Activated naive CD8-positive, alpha-beta T cell treated with anti-CD3 and anti-CD28 coated beads, Interleukin-2, amount 10 ng/mL, durations not matched to agents 7 days and 5 days (primary cell): Measurements from ENCODE around the gene NUP98. TPM values are rescaled to one million over a fixed set of nuclear protein-coding genes. Genes with fewer than 3 reads are reported as not detected.

ENCODE experiments used
- ATAC-seq: fragments of 150-1000 bp; cut with Tn5 transposase; one replicate; pipeline ENCODE4 v1.10.0; 2021; ENCODE audit warnings: low read depth, moderate library complexity
- POLR2A ChIA-PET: fragments of 350-600 bp; sonication (Branson Sonifier 250); formaldehyde crosslinking; loops from one replicate; lab custom pipeline; 2021; ENCODE audit warnings: antibody characterized with exemption; lab: Charles Lee
- DNase-seq: peaks from one replicate; pipeline ENCODE4 v3.0.0; 2021
- H3K27ac Mint-ChIP-seq: one replicate; pipeline ENCODE4 v1.8.0; 2022; ENCODE audit warnings: mild to moderate bottlenecking, mixed read lengths
- H3K27me3 Mint-ChIP-seq: one replicate; pipeline ENCODE4 v1.8.0; 2022; ENCODE audit warnings: mild to moderate bottlenecking, moderate library complexity, mixed read lengths
- H3K36me3 Mint-ChIP-seq: one replicate; pipeline ENCODE4 v1.8.0; 2021; ENCODE audit warnings: mild to moderate bottlenecking, mixed read lengths
- H3K4me1 Mint-ChIP-seq: one replicate; pipeline ENCODE4 v1.8.0; 2021; ENCODE audit warnings: mixed read lengths
- H3K4me3 Mint-ChIP-seq: one replicate; pipeline ENCODE4 v1.8.0; 2022; ENCODE audit warnings: mild to moderate bottlenecking, moderate library complexity, mixed read lengths
- H3K9me3 Mint-ChIP-seq: one replicate; pipeline ENCODE4 v1.8.0; 2021; ENCODE audit warnings: mixed read lengths
- total RNA-seq, 2 experiments: library from RNA; stranded (reverse); gene quantifications; one replicate each; pipeline ENCODE4 v1.2.3, GENCODE V29; 2021

The NUP98 gene
- total RNA-seq, 2 experiments from 2014 or later: 91.4 to 96.7 TPM

- Mint-ChIP-seq H3K27ac (no peak overlapping the region), H3K4me3 (no peak overlapping the region), H3K9me3 (no peaks in the 10 kb centered on the region), H3K4me1 (peaks cover 2% of the 10 kb centered on the region), H3K27me3 (no peaks in the 10 kb centered on the region), H3K36me3 (peaks cover 34% of the 10 kb centered on the region)
- DNase-seq (no peak), ATAC-seq (no peak)
- POLR2A ChIA-PET: no interaction called here
Measured at GRCh38 chr11:3700410-3700809, 96.9 kb downstream of the NUP98 start.

GRCh38 chr11:3686751-3687150 lies 110.6 kb downstream of the NUP98 start:
- POLR2A ChIA-PET: no interaction called here
- Mint-ChIP-seq H3K27me3 (no peaks in the 10 kb centered on the region), H3K4me3 (no peak overlapping the region)

GRCh38 chr11:3685923-3686322 lies 111.4 kb downstream of the NUP98 start:
- Mint-ChIP-seq H3K9me3 (no peaks in the 10 kb centered on the region), H3K27me3 (no peaks in the 10 kb centered on the region), H3K36me3 (peaks cover 32% of the 10 kb centered on the region), H3K27ac (no peak overlapping the region), H3K4me1 (peaks cover 4% of the 10 kb centered on the region), H3K4me3 (no peak overlapping the region)
- ATAC-seq (no peak), DNase-seq (no peak)
- POLR2A ChIA-PET: no interaction called here

More at GRCh38 chr11:3686751-3687150, 110.6 kb downstream of the NUP98 start:
- no peaks in the 10 kb centered on the region for H3K9me3 Mint-ChIP-seq
- DNase-seq (no peak), ATAC-seq (no peak)
- H3K36me3 Mint-ChIP-seq: peaks cover 32% of the 10 kb centered on the region
- H3K4me1 Mint-ChIP-seq: peaks cover 4% of the 10 kb centered on the region
- H3K27ac Mint-ChIP-seq: no peak overlapping the region

- DNase-seq (no peak), ATAC-seq (no peak)
- Mint-ChIP-seq H3K27me3 (no peaks in the 10 kb centered on the region), H3K9me3 (no peaks in the 10 kb centered on the region), H3K27ac (no peak overlapping the region), H3K4me3 (no peak overlapping the region), H3K36me3 (peaks cover 36% of the 10 kb centered on the region), H3K4me1 (peaks cover 4% of the 10 kb centered on the region)
- POLR2A ChIA-PET: interaction anchor here (0.7 kb wide), 1 partner anchor 436 kb away, joined by 7 read pairs; no protein-coding TSS in a partner anchor
Measured at GRCh38 chr11:3684819-3685172, 112.6 kb downstream of the NUP98 start.

- Mint-ChIP-seq H3K27me3 (no peaks in the 10 kb centered on the region), H3K4me1 (peaks cover 4% of the 10 kb centered on the region), H3K9me3 (no peaks in the 10 kb centered on the region), H3K36me3 (peaks cover 40% of the 10 kb centered on the region), H3K27ac (no peak overlapping the region), H3K4me3 (no peak overlapping the region)
- ATAC-seq (no peak), DNase-seq (no peak)
- POLR2A ChIA-PET: interaction anchor here (0.7 kb wide), 1 partner anchor 436 kb away, joined by 7 read pairs; no protein-coding TSS in a partner anchor
Measured at GRCh38 chr11:3684129-3684818, 113.1 kb downstream of the NUP98 start.

- Mint-ChIP-seq H3K27me3 (no peaks in the 10 kb centered on the region), H3K36me3 (peaks cover 50% of the 10 kb centered on the region), H3K27ac (no peak overlapping the region), H3K9me3 (no peaks in the 10 kb centered on the region), H3K4me1 (peaks cover 5% of the 10 kb centered on the region), H3K4me3 (no peak overlapping the region)
- ATAC-seq (no peak), DNase-seq (no peak)
- POLR2A ChIA-PET: no interaction called here
Measured at GRCh38 chr11:3683039-3683438, 114.3 kb downstream of the NUP98 start.

- Mint-ChIP-seq H3K27ac (no peak overlapping the region), H3K27me3 (no peaks in the 10 kb centered on the region), H3K9me3 (no peaks in the 10 kb centered on the region), H3K4me1 (peaks cover 5% of the 10 kb centered on the region), H3K4me3 (no peak overlapping the region), H3K36me3 (peaks cover 44% of the 10 kb centered on the region)
- ATAC-seq (no peak), DNase-seq (no peak)
- POLR2A ChIA-PET: no interaction called here
Measured at GRCh38 chr11:3679077-3679476, 118.3 kb downstream of the NUP98 start.

GRCh38 chr11:3675971-3676370 lies 121.4 kb downstream of the NUP98 start:
- ATAC-seq (no peak), DNase-seq (no peak)
- Mint-ChIP-seq H3K36me3 (peaks cover 33% of the 10 kb centered on the region), H3K27ac (no peak overlapping the region), H3K4me1 (peaks cover 2% of the 10 kb centered on the region), H3K4me3 (no peak overlapping the region), H3K27me3 (no peaks in the 10 kb centered on the region), H3K9me3 (no peaks in the 10 kb centered on the region)
- POLR2A ChIA-PET: no interaction called here

- H3K27ac Mint-ChIP-seq: no peak overlapping the region
Measured at GRCh38 chr11:3674189-3674588, 123.2 kb downstream of the NUP98 start.

GRCh38 chr11:3671334-3672254 lies 125.8 kb downstream of the NUP98 start, which contains the start of gene CHRNA10:
TSS of gene CHRNA10 (minus strand) at chr11:3671384. CDS start at chr11:3671312, 72 bp downstream.
- POLR2A ChIA-PET: no interaction called here
- H3K9me3 Mint-ChIP-seq: no peaks in the 10 kb centered on the region
- H3K36me3 Mint-ChIP-seq: peaks cover 16% of the 10 kb centered on the region
- ATAC-seq: no peak
- no peak within 1 kb of the TSS for H3K4me3 Mint-ChIP-seq
- no peaks in the 10 kb centered on the region for H3K4me1 Mint-ChIP-seq
- no peak for DNase-seq
- H3K27ac Mint-ChIP-seq: peak within 1 kb of the TSS; percentile 20
- H3K27me3 Mint-ChIP-seq: no peaks in the 10 kb centered on the region

More at GRCh38 chr11:3674189-3674588, 123.2 kb downstream of the NUP98 start:
- Mint-ChIP-seq H3K27me3 (no peaks in the 10 kb centered on the region), H3K4me3 (no peak overlapping the region), H3K9me3 (no peaks in the 10 kb centered on the region), H3K4me1 (peaks cover 2% of the 10 kb centered on the region), H3K36me3 (peaks cover 25% of the 10 kb centered on the region)
- POLR2A ChIA-PET: interaction anchor here (0.5 kb wide), 1 partner anchor 165 kb away, joined by 3 read pairs; no protein-coding TSS in a partner anchor
- no peak for DNase-seq
- ATAC-seq: no peak

- Mint-ChIP-seq H3K27me3 (no peaks in the 10 kb centered on the region), H3K4me1 (no peaks in the 10 kb centered on the region), H3K4me3 (no peak overlapping the region), H3K27ac (no peak overlapping the region), H3K9me3 (no peaks in the 10 kb centered on the region), H3K36me3 (peaks cover 11% of the 10 kb centered on the region)
- ATAC-seq (peak; percentile 15), DNase-seq (no peak)
- POLR2A ChIA-PET: no interaction called here
Measured at GRCh38 chr11:3669742-3670183, 127.6 kb downstream of the NUP98 start.

GRCh38 chr11:3669128-3669527 lies 128.2 kb downstream of the NUP98 start:
- no peaks in the 10 kb centered on the region for H3K4me1 Mint-ChIP-seq
- POLR2A ChIA-PET: no interaction called here
- no peaks in the 10 kb centered on the region for H3K9me3 Mint-ChIP-seq
- DNase-seq (no peak), ATAC-seq (no peak)
- no peak overlapping the region for H3K27ac Mint-ChIP-seq
- no peak overlapping the region for H3K4me3 Mint-ChIP-seq
- no peaks in the 10 kb centered on the region for H3K27me3 Mint-ChIP-seq
- peaks cover 11% of the 10 kb centered on the region for H3K36me3 Mint-ChIP-seq

- Mint-ChIP-seq H3K27ac (no peak overlapping the region), H3K4me1 (peaks cover 2% of the 10 kb centered on the region), H3K36me3 (peaks cover 16% of the 10 kb centered on the region), H3K4me3 (no peak overlapping the region), H3K27me3 (no peaks in the 10 kb centered on the region), H3K9me3 (no peaks in the 10 kb centered on the region)
- ATAC-seq: no peak
- DNase-seq: no peak
- POLR2A ChIA-PET: no interaction called here
Measured at GRCh38 chr11:3667149-3668035, 130.0 kb downstream of the NUP98 start.
